Neural cell (in vitro differentiated cells): ENCODE results near the gene UHMK1. TPM values are rescaled to one million over a fixed set of nuclear protein-coding genes. Genes with fewer than 3 reads are reported as not detected.

Source experiments
- H2AFZ ChIP-seq: fragments of 200-600, 300-800 bp; sonication (generic), shearing (Covaris generic); 2 replicates; pipeline ENCODE4 v1.6.0; 2014; ENCODE audit warnings: low read depth, mild to moderate bottlenecking, antibody characterized with exemption, low read length, moderate library complexity
- H3F3A ChIP-seq: fragments of 200-600 bp; shearing (Covaris generic); 2 replicates; pipeline ENCODE4 v1.6.1; 2016; ENCODE audit warnings: mild to moderate bottlenecking, moderate library complexity, mixed read lengths, antibody characterized with exemption, low read length; ENCODE audit not compliant: insufficient read depth, poor library complexity, severe bottlenecking
- H3K27ac ChIP-seq: fragments of 200-600, 300-800 bp; sonication (generic), shearing (Covaris generic); 2 replicates; pipeline ENCODE4 v1.5.1; 2014; ENCODE audit warnings: mild to moderate bottlenecking, low read length, moderate library complexity
- H3K27me3 ChIP-seq: fragments of 300-800, 200-600 bp; sonication (generic), shearing (Covaris generic); 2 replicates; pipeline ENCODE4 v1.6.0; 2014; ENCODE audit warnings: mild to moderate bottlenecking, low read depth, low read length, moderate library complexity; ENCODE audit not compliant: insufficient read depth
- H3K36me3 ChIP-seq: fragments of 300-800, 200-600 bp; sonication (generic), shearing (Covaris generic); 2 replicates; pipeline ENCODE4 v1.5.1; 2014; ENCODE audit warnings: mild to moderate bottlenecking, antibody characterized with exemption, low read length, moderate library complexity; ENCODE audit not compliant: insufficient read depth
- H3K4me2 ChIP-seq: fragments of 300-800, 200-600 bp; sonication (generic), shearing (Covaris generic); 2 replicates; pipeline ENCODE4 v1.6.0; 2014; ENCODE audit warnings: mild to moderate bottlenecking, low read length
- H3K4me3 ChIP-seq: fragments of 300-800, 200-600 bp; sonication (generic), shearing (Covaris generic); 2 replicates; pipeline ENCODE4 v1.5.1; 2014; ENCODE audit warnings: mild to moderate bottlenecking, low read length, moderate library complexity
- H3K79me2 ChIP-seq: fragments of 200-600 bp; shearing (Covaris generic); replicated peaks from 2 replicates; pipeline ENCODE4 v1.6.0; 2014; ENCODE audit warnings: mild to moderate bottlenecking, low read length, moderate library complexity; ENCODE audit not compliant: insufficient read depth
- H3K9ac ChIP-seq: fragments of 300-800, 200-600 bp; sonication (generic), shearing (Covaris generic); 2 replicates; pipeline ENCODE4 v1.6.1; 2016; ENCODE audit warnings: mild to moderate bottlenecking, low read length, mixed read lengths
- H3K9me2 ChIP-seq: fragments of 200-600 bp; shearing (Covaris generic); 2 replicates; pipeline ENCODE4 v1.6.1; 2016; ENCODE audit warnings: mild to moderate bottlenecking, low read length, mixed read lengths; ENCODE audit not compliant: insufficient read depth
- H3K9me3 ChIP-seq: fragments of 200-600, 300-800 bp; sonication (generic), shearing (Covaris generic); 2 replicates; pipeline ENCODE4 v1.6.1; 2016; ENCODE audit warnings: mild to moderate bottlenecking, mixed run types, low read length, moderate library complexity, mixed read lengths
- H4K20me1 ChIP-seq: fragments of 200-600 bp; shearing (Covaris generic); 2 replicates; pipeline ENCODE4 v1.6.1; 2016; ENCODE audit warnings: mild to moderate bottlenecking, mixed run types; ENCODE audit not compliant: insufficient read depth
- CTCF ChIP-seq: fragments of 450-650 bp; IDR thresholded peaks from 2 replicates; pipeline ENCODE4 v1.5.1; 2014; ENCODE audit warnings: antibody characterized with exemption, mild to moderate bottlenecking, moderate library complexity; ENCODE audit not compliant: poor library complexity, severe bottlenecking
- EP300 ChIP-seq: fragments of 450-650 bp; conservative IDR thresholded peaks from 2 replicates; pipeline ENCODE4 v1.6.1; 2014; ENCODE audit warnings: antibody characterized with exemption, mild to moderate bottlenecking, moderate library complexity; ENCODE audit not compliant: poor library complexity, severe bottlenecking
- EZH2 ChIP-seq: fragments of 200-600, 300-800 bp; shearing (Covaris generic), sonication (generic); IDR thresholded peaks from 2 replicates; pipeline ENCODE4 v1.6.1; 2014; ENCODE audit warnings: antibody characterized with exemption, low read length, borderline replicate concordance, mild to moderate bottlenecking; ENCODE audit not compliant: insufficient read depth, poor library complexity, severe bottlenecking
- MXI1 ChIP-seq: fragments of 450-650 bp; conservative IDR thresholded peaks from 2 replicates; pipeline ENCODE4 v1.6.1; 2014; ENCODE audit warnings: antibody characterized with exemption, mild to moderate bottlenecking; ENCODE audit not compliant: poor library complexity, severe bottlenecking
- POLR2AphosphoS5 ChIP-seq: IDR thresholded peaks from 2 replicates; pipeline ENCODE4 v1.6.1; 2012
- RAD21 ChIP-seq: fragments of 450-650 bp; conservative IDR thresholded peaks from 2 replicates; pipeline ENCODE4 v1.6.1; 2014; ENCODE audit warnings: antibody characterized with exemption, mild to moderate bottlenecking, moderate library complexity
- SMC3 ChIP-seq: fragments of 450-650 bp; conservative IDR thresholded peaks from 2 replicates; pipeline ENCODE4 v1.6.1; 2014; ENCODE audit warnings: antibody characterized with exemption, mild to moderate bottlenecking, moderate library complexity; ENCODE audit not compliant: poor library complexity
- TAF1 ChIP-seq: IDR thresholded peaks from 2 replicates; pipeline ENCODE4 v1.6.1; 2012; ENCODE audit warnings: low read depth
- polyA plus RNA-seq: library from polyadenylated mRNA; depleted of rRNA; stranded (reverse); fragments of >200 nt; gene quantifications from 2 replicates; pipeline ENCODE4 v1.2.3, GENCODE V29; 2014
- TF ChIP-seq, protein P1 (sequence below): IDR thresholded peaks from 2 replicates; pipeline ENCODE4 v1.6.1; 2012; ENCODE audit warnings: borderline replicate concordance

Gene UHMK1
- polyA plus RNA-seq, 1 donor from 2014 or later: 22.2 TPM

DNA sequence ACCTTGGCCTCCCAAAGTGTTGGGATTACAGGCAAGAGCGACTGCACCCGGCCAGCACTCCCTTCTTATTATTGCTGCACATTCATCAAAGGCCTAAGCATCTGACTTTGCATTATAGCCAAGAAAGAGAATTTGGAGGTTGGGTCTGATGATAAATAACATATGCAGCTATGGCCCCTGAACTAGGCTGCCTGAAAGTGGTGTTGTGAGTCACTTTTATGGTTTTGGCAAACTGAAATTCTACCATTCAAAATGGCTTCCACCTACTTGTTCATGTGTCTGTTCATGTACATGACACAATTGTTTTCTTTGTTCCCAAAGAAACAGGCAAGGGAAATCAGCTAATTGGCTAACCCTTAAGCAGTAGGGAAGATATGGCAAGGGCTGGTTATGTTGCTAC, 38.9 kb downstream of the UHMK1 start:
- no peaks in the 10 kb centered on the region for H3K9me2 ChIP-seq
- TF ChIP-seq, protein P1, sequence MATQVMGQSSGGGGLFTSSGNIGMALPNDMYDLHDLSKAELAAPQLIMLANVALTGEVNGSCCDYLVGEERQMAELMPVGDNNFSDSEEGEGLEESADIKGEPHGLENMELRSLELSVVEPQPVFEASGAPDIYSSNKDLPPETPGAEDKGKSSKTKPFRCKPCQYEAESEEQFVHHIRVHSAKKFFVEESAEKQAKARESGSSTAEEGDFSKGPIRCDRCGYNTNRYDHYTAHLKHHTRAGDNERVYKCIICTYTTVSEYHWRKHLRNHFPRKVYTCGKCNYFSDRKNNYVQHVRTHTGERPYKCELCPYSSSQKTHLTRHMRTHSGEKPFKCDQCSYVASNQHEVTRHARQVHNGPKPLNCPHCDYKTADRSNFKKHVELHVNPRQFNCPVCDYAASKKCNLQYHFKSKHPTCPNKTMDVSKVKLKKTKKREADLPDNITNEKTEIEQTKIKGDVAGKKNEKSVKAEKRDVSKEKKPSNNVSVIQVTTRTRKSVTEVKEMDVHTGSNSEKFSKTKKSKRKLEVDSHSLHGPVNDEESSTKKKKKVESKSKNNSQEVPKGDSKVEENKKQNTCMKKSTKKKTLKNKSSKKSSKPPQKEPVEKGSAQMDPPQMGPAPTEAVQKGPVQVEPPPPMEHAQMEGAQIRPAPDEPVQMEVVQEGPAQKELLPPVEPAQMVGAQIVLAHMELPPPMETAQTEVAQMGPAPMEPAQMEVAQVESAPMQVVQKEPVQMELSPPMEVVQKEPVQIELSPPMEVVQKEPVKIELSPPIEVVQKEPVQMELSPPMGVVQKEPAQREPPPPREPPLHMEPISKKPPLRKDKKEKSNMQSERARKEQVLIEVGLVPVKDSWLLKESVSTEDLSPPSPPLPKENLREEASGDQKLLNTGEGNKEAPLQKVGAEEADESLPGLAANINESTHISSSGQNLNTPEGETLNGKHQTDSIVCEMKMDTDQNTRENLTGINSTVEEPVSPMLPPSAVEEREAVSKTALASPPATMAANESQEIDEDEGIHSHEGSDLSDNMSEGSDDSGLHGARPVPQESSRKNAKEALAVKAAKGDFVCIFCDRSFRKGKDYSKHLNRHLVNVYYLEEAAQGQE: no peak
- TF ChIP-seq SMC3: no peak
- TF ChIP-seq TAF1: no peak
- TF ChIP-seq EZH2: no peak
- TF ChIP-seq POLR2AphosphoS5: no peak
- no peak for TF ChIP-seq MXI1
- TF ChIP-seq RAD21: no peak
- no peak for TF ChIP-seq EP300
- TF ChIP-seq CTCF: no peak
- no peaks in the 10 kb centered on the region for H3F3A ChIP-seq
- no peak overlapping the region for H3K9ac ChIP-seq
- H4K20me1 ChIP-seq: no peaks in the 10 kb centered on the region
- H3K4me3 ChIP-seq: no peak overlapping the region
- no peaks in the 10 kb centered on the region for H3K36me3 ChIP-seq
- H2AFZ ChIP-seq: no peak overlapping the region
- H3K79me2 ChIP-seq: no peaks in the 10 kb centered on the region
- no peaks in the 10 kb centered on the region for H3K9me3 ChIP-seq
- H3K27ac ChIP-seq: no peak overlapping the region
- no peaks in the 10 kb centered on the region for H3K27me3 ChIP-seq
- H3K4me2 ChIP-seq: no peak overlapping the region

- Histone ChIP-seq H2AFZ (no peak overlapping the region), H3K9ac (no peak overlapping the region), H3K27me3 (no peaks in the 10 kb centered on the region), H3K4me2 (no peak overlapping the region), H3K9me3 (no peaks in the 10 kb centered on the region), H3F3A (no peaks in the 10 kb centered on the region), H4K20me1 (no peaks in the 10 kb centered on the region), H3K27ac (no peak overlapping the region), H3K4me3 (no peak overlapping the region), H3K79me2 (no peaks in the 10 kb centered on the region), H3K36me3 (no peaks in the 10 kb centered on the region), H3K9me2 (no peaks in the 10 kb centered on the region)
- TF ChIP-seq MXI1 (no peak), EZH2 (no peak), TAF1 (no peak), EP300 (no peak), SMC3 (no peak), RAD21 (no peak), CTCF (no peak), POLR2AphosphoS5 (no peak)
- TF ChIP-seq, protein P1: no peak
Observed at GRCh38 chr1:162537216-162537615, 39.6 kb downstream of the UHMK1 start.
